Liver (tissue), 9 donors: ENCODE results near the gene SDHB. TPM values are rescaled to one million over a fixed set of nuclear protein-coding genes. Genes with fewer than 3 reads are reported as not detected.

Experiments used
- DNase-seq: peaks from one replicate; pipeline ENCODE4 v3.0.0-alpha.2; 2017; ENCODE audit warnings: low spot score
- H3K27ac ChIP-seq, 2 donors: one replicate each; pipeline ENCODE4 v1.7.0; 2013; ENCODE audit warnings: inconsistent platforms in 2 of 2, low read length in 2 of 2, control low read depth in 1 of 2, low read depth in 1 of 2, mild to moderate bottlenecking in 1 of 2
- H3K27me3 ChIP-seq, 4 donors: one replicate each; pipeline versions ENCODE4 v1.6.1 to v1.7.0; 2013; ENCODE audit warnings: low read length in 3 of 4, inconsistent platforms in 1 of 4, mild to moderate bottlenecking in 1 of 4, moderate library complexity in 1 of 4; ENCODE audit not compliant: control insufficient read depth in 4 of 4, insufficient read depth in 4 of 4
- H3K36me3 ChIP-seq, 4 donors: one replicate each; pipeline versions ENCODE4 v1.6.1 to v1.7.0; 2013; ENCODE audit warnings: low read length in 3 of 4, mild to moderate bottlenecking in 3 of 4, low read depth in 1 of 4, moderate library complexity in 1 of 4; ENCODE audit not compliant: control insufficient read depth in 4 of 4, insufficient read depth in 3 of 4
- H3K4me1 ChIP-seq, 4 donors: one replicate each; pipeline versions ENCODE4 v1.6.1 to v1.7.0; 2013; ENCODE audit warnings: low read length in 3 of 4, mild to moderate bottlenecking in 3 of 4, moderate library complexity in 1 of 4; ENCODE audit not compliant: control insufficient read depth in 4 of 4, insufficient read depth in 4 of 4
- H3K4me3 ChIP-seq, 3 donors: one replicate each; pipeline versions ENCODE4 v1.6.1 to v1.7.0; 2013; ENCODE audit warnings: low read length in 3 of 3, control low read depth in 1 of 3, low read depth in 1 of 3, mild to moderate bottlenecking in 1 of 3
- H3K9ac ChIP-seq, 2 donors: one replicate each; pipeline ENCODE4 v1.7.0; 2013; ENCODE audit warnings: low read length in 2 of 2, mild to moderate bottlenecking in 2 of 2, moderate library complexity in 2 of 2, control low read depth in 1 of 2, low read depth in 1 of 2
- H3K9me3 ChIP-seq, 4 donors: one replicate each; pipeline versions ENCODE4 v1.6.1 to v1.7.0; 2013; ENCODE audit warnings: low read length in 3 of 4; ENCODE audit not compliant: control insufficient read depth in 4 of 4
- ATF3 ChIP-seq: IDR thresholded peaks from 2 replicates; pipeline ENCODE4 v1.6.1; 2016; ENCODE audit warnings: antibody characterized with exemption
- CTCF ChIP-seq: fragments of 150-350 bp; IDR thresholded peaks from 2 replicates; pipeline ENCODE4 v1.5.1; 2017; ENCODE audit warnings: improper control_type of control experiment, low read depth, low read length; ENCODE audit not compliant: missing input control
- EGR1 ChIP-seq, 2 donors: IDR thresholded peaks; 2 replicates each; pipeline ENCODE4 v1.6.1; 2016 to 2018; ENCODE audit warnings: antibody characterized with exemption in 2 of 2, low read depth in 2 of 2
- FOXA1 ChIP-seq: IDR thresholded peaks from 2 replicates; pipeline ENCODE4 v1.6.1; 2016; ENCODE audit warnings: antibody characterized with exemption
- FOXA2 ChIP-seq: IDR thresholded peaks from 2 replicates; pipeline ENCODE4 v1.6.1; 2016; ENCODE audit warnings: antibody characterized with exemption
- GABPA ChIP-seq, 2 donors: IDR thresholded peaks in 1 of 2; conservative IDR thresholded peaks in 1 of 2; 2 replicates each; pipeline ENCODE4 v1.6.1; 2016; ENCODE audit warnings: antibody characterized with exemption in 2 of 2, mild to moderate bottlenecking in 1 of 2, moderate library complexity in 1 of 2
- HNF4A ChIP-seq, 2 donors: conservative IDR thresholded peaks; 2 replicates each; pipeline ENCODE4 v1.6.1; 2016; ENCODE audit warnings: antibody characterized with exemption in 2 of 2, mild to moderate bottlenecking in 2 of 2
- HNF4G ChIP-seq: IDR thresholded peaks from 2 replicates; pipeline ENCODE4 v1.6.1; 2016; ENCODE audit warnings: antibody characterized with exemption
- JUND ChIP-seq, 2 donors: IDR thresholded peaks; 2 replicates each; pipeline ENCODE4 v1.6.1; 2016; ENCODE audit warnings: antibody characterized with exemption in 2 of 2
- MAX ChIP-seq: IDR thresholded peaks from 2 replicates; pipeline ENCODE4 v1.6.1; 2016; ENCODE audit warnings: antibody characterized with exemption
- NR2F2 ChIP-seq: IDR thresholded peaks from 2 replicates; pipeline ENCODE4 v1.6.1; 2016; ENCODE audit warnings: antibody characterized with exemption
- RAD21 ChIP-seq, 2 donors: IDR thresholded peaks; 2 replicates each; pipeline ENCODE4 v1.6.1; 2016; ENCODE audit warnings: antibody characterized with exemption in 2 of 2, mild to moderate bottlenecking in 2 of 2
- REST ChIP-seq: IDR thresholded peaks from 2 replicates; pipeline ENCODE4 v1.6.1; 2016; ENCODE audit warnings: antibody characterized with exemption, mild to moderate bottlenecking
- RXRA ChIP-seq, 2 donors: IDR thresholded peaks; 2 replicates each; pipeline ENCODE4 v1.6.1; 2017 to 2018; ENCODE audit warnings: antibody characterized with exemption in 2 of 2, mild to moderate bottlenecking in 1 of 2
- SP1 ChIP-seq: IDR thresholded peaks from 2 replicates; pipeline ENCODE4 v1.6.1; 2018; ENCODE audit warnings: antibody characterized with exemption, mild to moderate bottlenecking
- TAF1 ChIP-seq: conservative IDR thresholded peaks from 2 replicates; pipeline ENCODE4 v1.6.1; 2016; ENCODE audit warnings: antibody characterized with exemption, mild to moderate bottlenecking
- YY1 ChIP-seq: IDR thresholded peaks from 2 replicates; pipeline ENCODE4 v1.6.1; 2016; ENCODE audit warnings: antibody characterized with exemption, mild to moderate bottlenecking
- ZBTB33 ChIP-seq: IDR thresholded peaks from 2 replicates; pipeline ENCODE4 v1.6.1; 2016; ENCODE audit warnings: antibody characterized with exemption
- WGBS: extraction: QIAGEN DNeasy Blood & Tissue Kit; methylation state at CpG from one replicate; pipeline ENCODE4 v1.1.7; 2013; 5-methylcytosine and 5-hydroxymethylcytosine counted together
- polyA plus RNA-seq, 2 donors: library from polyadenylated mRNA; stranded (reverse) in 1 of 2; unstranded in 1 of 2; fragments of 200-250 nt in 1 of 2; fragments of >200 nt in 1 of 2; fragmentation: Nextera tagmentation in 1 of 2; extraction: Ambion mirVana in 1 of 2; gene quantifications; one replicate each; pipeline versions ENCODE4 v1.2.1 to v1.2.3, GENCODE V29; 2013 to 2015
- total RNA-seq, 2 donors: library from RNA; depleted of rRNA; stranded (reverse); fragments of >200 nt; gene quantifications; one replicate each; pipeline ENCODE4 v1.2.3, GENCODE V29; 2014
- donor health status: healthy.
- donor health status: healthy.
- donor health status: healthy.
- donor health status: healthy.
- donor health status: healthy.

The SDHB gene
- total and polyA plus RNA-seq, 4 donors: 73.9 to 279 (median 172) TPM

GRCh38 chr1:17040135-17040534, 13.7 kb downstream of the SDHB start:
- DNase-seq: no peak
- no peak overlapping the region for H3K4me3 ChIP-seq
- H3K9ac ChIP-seq: no peak overlapping the region
- no peaks in the 10 kb centered on the region for H3K9me3 ChIP-seq
- 76% methylated on average over 1 of the region's 1 CpG for WGBS
- no peak for TF ChIP-seq HNF4G
- TF ChIP-seq YY1: no peak
- TF ChIP-seq RXRA (IDR thresholded peaks at IDR 0.05): no peak
- no peak for TF ChIP-seq JUND (IDR thresholded peaks at IDR 0.05)
- TF ChIP-seq GABPA (IDR thresholded peaks at IDR 0.05 in 1 of 2, conservative IDR thresholded peaks at IDR 0.05 in 1 of 2): no peak
- no peak for TF ChIP-seq ATF3
- TF ChIP-seq TAF1: no peak
- no peak for TF ChIP-seq SP1
- no peak for TF ChIP-seq RAD21 (IDR thresholded peaks at IDR 0.05)
- TF ChIP-seq REST: no peak
- no peak for TF ChIP-seq EGR1 (IDR thresholded peaks at IDR 0.05; ENCODE audit: low read depth in 2 of 2)
- no peak for TF ChIP-seq ZBTB33
- no peak for TF ChIP-seq HNF4A (conservative IDR thresholded peaks at IDR 0.05)
- no peak for TF ChIP-seq FOXA1
- no peak for TF ChIP-seq NR2F2
- TF ChIP-seq CTCF: no peak
- TF ChIP-seq FOXA2: no peak
- no peak for TF ChIP-seq MAX
- no peaks in the 10 kb centered on the region for H3K27me3 ChIP-seq
- H3K36me3 ChIP-seq: peaks cover 21 to 41% (median 30%) of the 10 kb centered on the region in 4 donors
- H3K27ac ChIP-seq: no peak overlapping the region
- no peaks in the 10 kb centered on the region for H3K4me1 ChIP-seq
